ENCODE data around the gene TLX2. TPM values are rescaled to one million over a fixed set of nuclear protein-coding genes. Genes with fewer than 3 reads are reported as not detected.

TLX2 gene
- polyA plus RNA-seq, 3 donors = 0.03 TPM; not detected in 2

GRCh38 chr2:74527741-74528140 is 13.5 kb downstream of the TLX2 start:
- 90 to 95% (median 91%) methylated on average over 9 of the region's 9 CpGs for WGBS, 3 donors
- H3K27ac ChIP-seq (ENCODE audit: low read depth, low read length) = no peak overlapping the region

GRCh38 chr2:74528600-74529356 is 14.5 kb downstream of the TLX2 start:
- H3K27ac ChIP-seq (ENCODE audit: low read depth, low read length) = peak overlapping the region; percentile 70
- 14 to 20% (median 17%) methylated on average over 29 of the region's 29 CpGs for WGBS, 3 donors

- H3K27ac ChIP-seq (ENCODE audit: low read depth, low read length) = peak within 1 kb of the TSS; percentile 70
- WGBS, 3 donors = 0 to 1% (median 0%) methylated on average over 82 to 87 of the region's 87 CpGs
Measured at GRCh38 chr2:74529357-74530238, 15.3 kb downstream of the TLX2 start, which contains the start of the genes AUP1 and HTRA2. Gene AUP1 (minus strand): TSS chr2:74529706. CDS start chr2:74529629, 77 bp downstream. Gene HTRA2 (plus strand): TSS chr2:74529933. CDS start chr2:74530007, 74 bp downstream.

- WGBS, 3 donors = 1 to 3% (median 3%) methylated on average over 54 of the region's 54 CpGs
Measured at GRCh38 chr2:74530239-74531187, 16.3 kb downstream of the TLX2 start.

GRCh38 chr2:74531666-74532065 is 17.4 kb downstream of the TLX2 start:
- H3K27ac ChIP-seq (ENCODE audit: low read depth, low read length) = no peak overlapping the region
- 73 to 86% (median 73%) methylated on average over 7 of the region's 7 CpGs for WGBS, 3 donors

More at GRCh38 chr2:74530239-74531187, 16.3 kb downstream of the TLX2 start:
- peak overlapping the region; percentile 57 for H3K27ac ChIP-seq (ENCODE audit: low read depth, low read length)

GRCh38 chr2:74532222-74532621 is 18.0 kb downstream of the TLX2 start:
- H3K27ac ChIP-seq (ENCODE audit: low read depth, low read length) = no peak overlapping the region

GRCh38 chr2:74533464-74533863 is 19.2 kb downstream of the TLX2 start:
- WGBS, 3 donors = 78 to 88% (median 81%) methylated on average over 4 of the region's 4 CpGs
- no peak overlapping the region for H3K27ac ChIP-seq (ENCODE audit: low read depth, low read length)

GRCh38 chr2:74534411-74534810 is 20.2 kb downstream of the TLX2 start:
- H3K27ac ChIP-seq (ENCODE audit: low read depth, low read length) = no peak overlapping the region
- WGBS, 3 donors = 79 to 82% (median 81%) methylated on average over 12 of the region's 12 CpGs

GRCh38 chr2:74535440-74535965 is 21.3 kb downstream of the TLX2 start:
- H3K27ac ChIP-seq (ENCODE audit: low read depth, low read length) = no peak overlapping the region
- WGBS, 3 donors = 86 to 92% (median 92%) methylated on average over 9 to 10 of the region's 10 CpGs

- 77 to 90% (median 87%) methylated on average over 23 of the region's 23 CpGs for WGBS, 3 donors
- no peak overlapping the region for H3K27ac ChIP-seq (ENCODE audit: low read depth, low read length)
Measured at GRCh38 chr2:74536166-74536950, 22.1 kb downstream of the TLX2 start.

- no peak overlapping the region for H3K27ac ChIP-seq (ENCODE audit: low read depth, low read length)
- WGBS, 3 donors = 63 to 67% (median 65%) methylated on average over 4 of the region's 4 CpGs
Measured at GRCh38 chr2:74537140-74537539, 22.9 kb downstream of the TLX2 start.

- 50 to 74% (median 57%) methylated on average over 7 of the region's 7 CpGs for WGBS, 3 donors
- H3K27ac ChIP-seq (ENCODE audit: low read depth, low read length) = no peak overlapping the region
Measured at GRCh38 chr2:74538881-74539339, 24.7 kb downstream of the TLX2 start.

- 52 to 69% (median 54%) methylated on average over 5 of the region's 5 CpGs for WGBS, 3 donors
- no peak overlapping the region for H3K27ac ChIP-seq (ENCODE audit: low read depth, low read length)
Measured at GRCh38 chr2:74540291-74540690, 26.0 kb downstream of the TLX2 start.

- H3K27ac ChIP-seq (ENCODE audit: low read depth, low read length) = no peak overlapping the region
- WGBS, 3 donors = 52 to 82% (median 66%) methylated on average over 1 of the region's 1 CpG
Measured at GRCh38 chr2:74542978-74543377, 28.7 kb downstream of the TLX2 start.

- no peak overlapping the region for H3K27ac ChIP-seq (ENCODE audit: low read depth, low read length)
- 87 to 92% (median 90%) methylated on average over 3 of the region's 3 CpGs for WGBS, 3 donors
Measured at GRCh38 chr2:74544634-74545033, 30.4 kb downstream of the TLX2 start.

GRCh38 chr2:74546004-74546403 is 31.8 kb downstream of the TLX2 start:
- WGBS, 3 donors = 75 to 96% (median 90%) methylated on average over 3 of the region's 3 CpGs
- H3K27ac ChIP-seq (ENCODE audit: low read depth, low read length) = no peak overlapping the region

- 13 to 18% (median 18%) methylated on average over 26 of the region's 26 CpGs for WGBS, 3 donors
- no peak overlapping the region for H3K27ac ChIP-seq (ENCODE audit: low read depth, low read length)
Measured at GRCh38 chr2:74548285-74548899, 34.1 kb downstream of the TLX2 start.

All from adipose tissue (tissue), 3 donors.